HepG2 (cell line): Measurements from ENCODE around the gene ZC3H18. TPM values are rescaled to one million over a fixed set of nuclear protein-coding genes. Genes with fewer than 3 reads are reported as not detected.

Source experiments
- JARID2 ChIP-seq: sonication (generic); formaldehyde crosslinking; IDR thresholded peaks from 2 replicates; pipeline ENCODE4 v1.8.1; 2023; ENCODE audit warnings: missing genetic modification reagents, inconsistent platforms; ENCODE audit not compliant: insufficient replicate concordance
- JUN ChIP-seq: sonication (generic); formaldehyde crosslinking; IDR thresholded peaks from 2 replicates; pipeline ENCODE4 v1.4.0; 2020; ENCODE audit warnings: mild to moderate bottlenecking, missing genetic modification reagents
- LCORL ChIP-seq, 2 experiments: fragments of 450-650 bp in 1 of 2; sonication (generic) in 1 of 2; formaldehyde crosslinking in 1 of 2; IDR thresholded peaks; 2 replicates each; pipeline versions ENCODE4 v1.5.0 to v1.6.1; 2017 to 2020; ENCODE audit warnings: antibody characterized with exemption in 1 of 2, missing genetic modification reagents in 1 of 2
- MEIS1 ChIP-seq: sonication (generic); formaldehyde crosslinking; IDR thresholded peaks from 2 replicates; pipeline ENCODE4 v1.9.0; 2021; ENCODE audit warnings: mild to moderate bottlenecking, missing genetic modification reagents, moderate library complexity, borderline replicate concordance
- NFYB ChIP-seq: sonication (generic); formaldehyde crosslinking; IDR thresholded peaks from 2 replicates; pipeline ENCODE4 v1.4.0; 2020; ENCODE audit warnings: missing genetic modification reagents
- NONO ChIP-seq, 2 experiments: fragments of 450-650 bp in 1 of 2; sonication (generic) in 1 of 2; formaldehyde crosslinking in 1 of 2; IDR thresholded peaks in 1 of 2; conservative IDR thresholded peaks in 1 of 2; 2 replicates each; pipeline versions ENCODE4 v1.6.1 to v1.8.0; 2017 to 2022; ENCODE audit warnings: mild to moderate bottlenecking in 1 of 2, missing genetic modification reagents in 1 of 2, moderate library complexity in 1 of 2
- NR2F1 ChIP-seq, 2 experiments: fragments of 450-650 bp in 1 of 2; formaldehyde crosslinking in 1 of 2; IDR thresholded peaks; 2 replicates each; pipeline versions ENCODE4 v1.5.0 to v1.6.1; 2016 to 2020; ENCODE audit warnings: mild to moderate bottlenecking in 1 of 2, missing compliant biosample characterization in 1 of 2, missing genetic modification reagents in 1 of 2, moderate library complexity in 1 of 2
- RFX3 ChIP-seq: IDR thresholded peaks from 2 replicates; pipeline ENCODE4 v1.6.1; 2016; ENCODE audit warnings: missing biosample characterization, missing genetic modification reagents
- SIX1 ChIP-seq: sonication (generic); formaldehyde crosslinking; IDR thresholded peaks from 2 replicates; pipeline ENCODE4 v1.4.0; 2020; ENCODE audit warnings: missing genetic modification reagents, borderline replicate concordance
- ZKSCAN8 ChIP-seq: IDR thresholded peaks from 2 replicates; pipeline ENCODE4 v1.6.1; 2016; ENCODE audit warnings: borderline replicate concordance, missing genetic modification reagents, missing compliant biosample characterization
- ZNF496 ChIP-seq: sonication (generic); formaldehyde crosslinking; IDR thresholded peaks from 2 replicates; pipeline ENCODE4 v1.8.1; 2023; ENCODE audit warnings: mild to moderate bottlenecking, moderate library complexity, missing genetic modification reagents; ENCODE audit not compliant: insufficient replicate concordance
- ZNF660 ChIP-seq: sonication (generic); formaldehyde crosslinking; IDR thresholded peaks from 2 replicates; pipeline ENCODE4 v1.5.1; 2020; ENCODE audit warnings: mild to moderate bottlenecking, low read depth, missing genetic modification reagents, borderline replicate concordance
- ZNF761 ChIP-seq: sonication (generic); formaldehyde crosslinking; conservative IDR thresholded peaks from 2 replicates; pipeline ENCODE4 v1.4.0; 2020; ENCODE audit warnings: mild to moderate bottlenecking, missing genetic modification reagents
- ZSCAN20 ChIP-seq: sonication (generic); formaldehyde crosslinking; IDR thresholded peaks from 2 replicates; pipeline ENCODE4 v1.4.0; 2020; ENCODE audit warnings: missing genetic modification reagents, mild to moderate bottlenecking, borderline replicate concordance
- polyA plus RNA-seq, 8 experiments: library from polyadenylated mRNA; depleted of rRNA in 3 of 8; stranded (reverse) in 7 of 8; unstranded in 1 of 8; fragments of >200 nt; fragmentation: Illumina TruSeq in 4 of 8; extraction: Trizol in 4 of 8; gene quantifications; 2 replicates each; pipeline versions ENCODE4 v1.2.1 to v1.2.3, GENCODE V29; 2011 to 2016; ENCODE audit warnings: low read depth in 4 of 8, missing spikeins in 1 of 8, mixed read lengths in 1 of 8; ENCODE audit not compliant: insufficient read depth in 1 of 8
- total RNA-seq, 5 experiments: library from RNA; depleted of rRNA; stranded (reverse); fragments of >200 nt; fragmentation: Illumina TruSeq; extraction: Trizol; gene quantifications; 2 replicates each; pipeline ENCODE4 v1.2.3, GENCODE V29; 2016; ENCODE audit warnings: low read depth in 1 of 5
- TF ChIP-seq, protein P1 (sequence below): sonication (generic); formaldehyde crosslinking; IDR thresholded peaks from 2 replicates; pipeline ENCODE4 v1.4.0; 2020; ENCODE audit warnings: mild to moderate bottlenecking, missing genetic modification reagents
- TF ChIP-seq, protein P2 (sequence below): IDR thresholded peaks from 2 replicates; pipeline ENCODE4 v1.6.1; 2016; ENCODE audit warnings: mild to moderate bottlenecking
- TF ChIP-seq, protein P3 (sequence below): IDR thresholded peaks from 2 replicates; pipeline ENCODE4 v1.6.1; 2016
- TF ChIP-seq, protein P4 (sequence below): sonication (generic); formaldehyde crosslinking; IDR thresholded peaks from 2 replicates; pipeline ENCODE4 v1.5.0; 2020; ENCODE audit warnings: mild to moderate bottlenecking, low read depth, missing genetic modification reagents, borderline replicate concordance
- TF ChIP-seq, protein P5 (sequence below): sonication (generic); formaldehyde crosslinking; IDR thresholded peaks from 2 replicates; pipeline ENCODE4 v1.4.0; 2020; ENCODE audit warnings: missing genetic modification reagents
- TF ChIP-seq, protein P6 (sequence below): sonication (generic); formaldehyde crosslinking; IDR thresholded peaks from 2 replicates; pipeline ENCODE4 v1.5.0; 2020; ENCODE audit warnings: missing genetic modification reagents
- TF ChIP-seq, protein P7 (sequence below): sonication (generic); formaldehyde crosslinking; IDR thresholded peaks from 2 replicates; pipeline ENCODE4 v1.8.1; 2023; ENCODE audit warnings: mild to moderate bottlenecking, missing genetic modification reagents

Gene ZC3H18
- total and polyA plus RNA-seq, 2 of the 13 experiments (the other 11 are each of a cell fraction or from before 2014, with no cell fraction given) = 11.2 to 27.4 TPM

DNA sequence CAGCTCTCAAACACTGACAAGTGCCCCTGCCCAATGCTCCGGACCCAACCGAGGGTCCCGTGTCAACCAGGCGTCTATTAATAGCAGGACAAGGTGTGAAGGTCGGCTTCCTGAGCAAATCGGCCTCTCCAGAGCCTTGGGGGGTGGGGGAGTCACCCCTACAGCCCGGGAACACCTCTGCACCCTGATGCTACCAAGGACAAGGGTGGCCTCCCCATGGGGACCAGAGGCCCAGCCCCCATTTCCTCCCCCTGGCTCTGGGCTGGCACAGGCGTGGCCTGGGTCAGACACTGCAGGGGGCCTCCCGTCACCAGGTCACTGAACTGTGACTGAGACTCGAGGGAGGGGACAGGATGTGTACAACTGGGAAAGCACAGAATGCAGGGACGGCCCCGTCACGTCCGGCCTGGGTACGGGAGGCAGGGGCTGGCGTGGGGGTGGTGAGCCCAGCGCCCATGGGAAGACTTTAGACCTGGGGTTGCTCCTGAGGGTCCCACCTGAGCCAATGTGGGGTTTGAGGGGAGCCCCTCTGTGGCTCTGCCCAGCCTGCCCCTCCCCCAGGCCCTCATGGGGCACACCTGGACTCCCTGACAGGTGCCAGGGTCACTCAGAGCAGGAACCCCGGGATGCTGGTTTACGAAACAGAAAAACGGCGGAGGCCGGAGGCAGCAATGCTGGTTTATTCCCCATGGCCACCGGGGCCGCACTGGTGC is 81.2 kb downstream of the ZC3H18 start (continued):
- TF ChIP-seq, protein P1, sequence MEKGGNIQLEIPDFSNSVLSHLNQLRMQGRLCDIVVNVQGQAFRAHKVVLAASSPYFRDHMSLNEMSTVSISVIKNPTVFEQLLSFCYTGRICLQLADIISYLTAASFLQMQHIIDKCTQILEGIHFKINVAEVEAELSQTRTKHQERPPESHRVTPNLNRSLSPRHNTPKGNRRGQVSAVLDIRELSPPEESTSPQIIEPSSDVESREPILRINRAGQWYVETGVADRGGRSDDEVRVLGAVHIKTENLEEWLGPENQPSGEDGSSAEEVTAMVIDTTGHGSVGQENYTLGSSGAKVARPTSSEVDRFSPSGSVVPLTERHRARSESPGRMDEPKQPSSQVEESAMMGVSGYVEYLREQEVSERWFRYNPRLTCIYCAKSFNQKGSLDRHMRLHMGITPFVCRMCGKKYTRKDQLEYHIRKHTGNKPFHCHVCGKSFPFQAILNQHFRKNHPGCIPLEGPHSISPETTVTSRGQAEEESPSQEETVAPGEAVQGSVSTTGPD (CRISPR knock-in tag) = peak; percentile 57; the same call in 1 of the 2 replicates
- TF ChIP-seq ZSCAN20 = no peak
- peak; percentile 80 for TF ChIP-seq JARID2 (CRISPR knock-in tag)
- peak; percentile 92; the same call in 1 of the 2 replicates for TF ChIP-seq MEIS1 (CRISPR knock-in tag)
- TF ChIP-seq, protein P2, sequence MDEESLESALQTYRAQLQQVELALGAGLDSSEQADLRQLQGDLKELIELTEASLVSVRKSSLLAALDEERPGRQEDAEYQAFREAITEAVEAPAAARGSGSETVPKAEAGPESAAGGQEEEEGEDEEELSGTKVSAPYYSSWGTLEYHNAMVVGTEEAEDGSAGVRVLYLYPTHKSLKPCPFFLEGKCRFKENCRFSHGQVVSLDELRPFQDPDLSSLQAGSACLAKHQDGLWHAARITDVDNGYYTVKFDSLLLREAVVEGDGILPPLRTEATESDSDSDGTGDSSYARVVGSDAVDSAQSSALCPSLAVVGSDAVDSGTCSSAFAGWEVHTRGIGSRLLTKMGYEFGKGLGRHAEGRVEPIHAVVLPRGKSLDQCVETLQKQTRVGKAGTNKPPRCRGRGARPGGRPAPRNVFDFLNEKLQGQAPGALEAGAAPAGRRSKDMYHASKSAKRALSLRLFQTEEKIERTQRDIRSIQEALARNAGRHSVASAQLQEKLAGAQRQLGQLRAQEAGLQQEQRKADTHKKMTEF (CRISPR knock-in tag) = peak; percentile 94
- no peak for TF ChIP-seq SIX1
- TF ChIP-seq, protein P3, sequence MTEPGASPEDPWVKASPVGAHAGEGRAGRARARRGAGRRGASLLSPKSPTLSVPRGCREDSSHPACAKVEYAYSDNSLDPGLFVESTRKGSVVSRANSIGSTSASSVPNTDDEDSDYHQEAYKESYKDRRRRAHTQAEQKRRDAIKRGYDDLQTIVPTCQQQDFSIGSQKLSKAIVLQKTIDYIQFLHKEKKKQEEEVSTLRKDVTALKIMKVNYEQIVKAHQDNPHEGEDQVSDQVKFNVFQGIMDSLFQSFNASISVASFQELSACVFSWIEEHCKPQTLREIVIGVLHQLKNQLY (CRISPR knock-in tag) = peak; percentile 79
- TF ChIP-seq, protein P4, sequence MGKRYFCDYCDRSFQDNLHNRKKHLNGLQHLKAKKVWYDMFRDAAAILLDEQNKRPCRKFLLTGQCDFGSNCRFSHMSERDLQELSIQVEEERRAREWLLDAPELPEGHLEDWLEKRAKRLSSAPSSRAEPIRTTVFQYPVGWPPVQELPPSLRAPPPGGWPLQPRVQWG = no peak
- peak; percentile 64; a peak in 3 of 4 replicates for TF ChIP-seq NR2F1 (CRISPR knock-in tag; IDR thresholded peaks at IDR 0.05)
- TF ChIP-seq, protein P5, sequence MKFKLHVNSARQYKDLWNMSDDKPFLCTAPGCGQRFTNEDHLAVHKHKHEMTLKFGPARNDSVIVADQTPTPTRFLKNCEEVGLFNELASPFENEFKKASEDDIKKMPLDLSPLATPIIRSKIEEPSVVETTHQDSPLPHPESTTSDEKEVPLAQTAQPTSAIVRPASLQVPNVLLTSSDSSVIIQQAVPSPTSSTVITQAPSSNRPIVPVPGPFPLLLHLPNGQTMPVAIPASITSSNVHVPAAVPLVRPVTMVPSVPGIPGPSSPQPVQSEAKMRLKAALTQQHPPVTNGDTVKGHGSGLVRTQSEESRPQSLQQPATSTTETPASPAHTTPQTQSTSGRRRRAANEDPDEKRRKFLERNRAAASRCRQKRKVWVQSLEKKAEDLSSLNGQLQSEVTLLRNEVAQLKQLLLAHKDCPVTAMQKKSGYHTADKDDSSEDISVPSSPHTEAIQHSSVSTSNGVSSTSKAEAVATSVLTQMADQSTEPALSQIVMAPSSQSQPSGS = peak; percentile 87
- TF ChIP-seq, protein P6, sequence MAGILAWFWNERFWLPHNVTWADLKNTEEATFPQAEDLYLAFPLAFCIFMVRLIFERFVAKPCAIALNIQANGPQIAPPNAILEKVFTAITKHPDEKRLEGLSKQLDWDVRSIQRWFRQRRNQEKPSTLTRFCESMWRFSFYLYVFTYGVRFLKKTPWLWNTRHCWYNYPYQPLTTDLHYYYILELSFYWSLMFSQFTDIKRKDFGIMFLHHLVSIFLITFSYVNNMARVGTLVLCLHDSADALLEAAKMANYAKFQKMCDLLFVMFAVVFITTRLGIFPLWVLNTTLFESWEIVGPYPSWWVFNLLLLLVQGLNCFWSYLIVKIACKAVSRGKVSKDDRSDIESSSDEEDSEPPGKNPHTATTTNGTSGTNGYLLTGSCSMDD (CRISPR knock-in tag) = no peak
- TF ChIP-seq, protein P7, sequence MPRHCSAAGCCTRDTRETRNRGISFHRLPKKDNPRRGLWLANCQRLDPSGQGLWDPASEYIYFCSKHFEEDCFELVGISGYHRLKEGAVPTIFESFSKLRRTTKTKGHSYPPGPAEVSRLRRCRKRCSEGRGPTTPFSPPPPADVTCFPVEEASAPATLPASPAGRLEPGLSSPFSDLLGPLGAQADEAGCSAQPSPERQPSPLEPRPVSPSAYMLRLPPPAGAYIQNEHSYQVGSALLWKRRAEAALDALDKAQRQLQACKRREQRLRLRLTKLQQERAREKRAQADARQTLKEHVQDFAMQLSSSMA (CRISPR knock-in tag) = peak; percentile 94
- TF ChIP-seq RFX3 (CRISPR knock-in tag) = no peak
- 0 out of 2 replicates have a peak, but pooled peaks have one; percentile 18 for TF ChIP-seq JUN (CRISPR knock-in tag)
- TF ChIP-seq ZKSCAN8 (CRISPR knock-in tag) = peak; percentile 77
- no peak for TF ChIP-seq ZNF761 (CRISPR knock-in tag)
- no peak for TF ChIP-seq ZNF496 (CRISPR knock-in tag)
- TF ChIP-seq NONO (IDR thresholded peaks at IDR 0.05) = no peak
- TF ChIP-seq NONO (CRISPR knock-in tag; conservative IDR thresholded peaks at IDR 0.05) = peak; percentile 89
- TF ChIP-seq NFYB = no peak
- no peak for TF ChIP-seq LCORL (IDR thresholded peaks at IDR 0.05)
- TF ChIP-seq LCORL (CRISPR knock-in tag; IDR thresholded peaks at IDR 0.05) = peak; percentile 96
- no peak for TF ChIP-seq ZNF660
